ENCODE measurements around the gene BDH1.
A peak's percentile ranks its signal among the peaks of the same experiment; 100 is the strongest.
"Not testable (repeated sequence)": the region's sequence is repeated elsewhere in the genome, so short reads cannot be mapped to it uniquely, and the experiment has no call there.

Gene BDH1

GRCh38 chr3:197525706-197526105, 30.1 kb downstream of the BDH1 start:
- H3K27me3 Mint-ChIP-seq = no peaks in the 10 kb centered on the region
- H3K4me3 Mint-ChIP-seq = no peak overlapping the region
- H3K4me1 Mint-ChIP-seq = no peaks in the 10 kb centered on the region
- H3K27ac Mint-ChIP-seq = peak overlapping the region; percentile 47
- no peak for DNase-seq
- no peaks in the 10 kb centered on the region for H3K9me3 Mint-ChIP-seq
- CTCF ChIA-PET = interaction anchor here (1.2 to 1.3 kb wide), 2 partner anchors 22 to 268 kb away, joined by 3 to 4 read pairs; no protein-coding TSS in a partner anchor
- peaks cover 71% of the 10 kb centered on the region for H3K36me3 Mint-ChIP-seq

- CTCF ChIA-PET = interaction anchor here (0.7 to 1.5 kb wide), 2 partner anchors 14 to 22 kb away, joined by 3 to 4 read pairs; no protein-coding TSS in a partner anchor
- H3K36me3 Mint-ChIP-seq = peaks cover 77% of the 10 kb centered on the region
Observed at GRCh38 chr3:197524128-197524527, 31.6 kb downstream of the BDH1 start.

GRCh38 chr3:197523526-197523925, 32.2 kb downstream of the BDH1 start:
- H3K4me1 Mint-ChIP-seq = peaks cover 4% of the 10 kb centered on the region
- no peak overlapping the region for H3K4me3 Mint-ChIP-seq
- peaks cover 80% of the 10 kb centered on the region for H3K36me3 Mint-ChIP-seq
- H3K9me3 Mint-ChIP-seq = peaks cover 7% of the 10 kb centered on the region
- CTCF ChIA-PET = interaction anchor here (1.5 kb wide), 1 partner anchor 14 kb away, joined by 4 read pairs; no protein-coding TSS in a partner anchor
- no peaks in the 10 kb centered on the region for H3K27me3 Mint-ChIP-seq
- no peak for DNase-seq
- no peak overlapping the region for H3K27ac Mint-ChIP-seq

More at GRCh38 chr3:197524128-197524527, 31.6 kb downstream of the BDH1 start:
- Mint-ChIP-seq H3K27ac (no peak overlapping the region), H3K4me1 (peaks cover under 1% of the 10 kb centered on the region), H3K4me3 (no peak overlapping the region), H3K9me3 (peaks cover 1% of the 10 kb centered on the region), H3K27me3 (no peaks in the 10 kb centered on the region)
- no peak for DNase-seq

GRCh38 chr3:197522881-197523441, 32.8 kb downstream of the BDH1 start:
- peaks cover 4% of the 10 kb centered on the region for H3K4me1 Mint-ChIP-seq
- CTCF ChIA-PET = interaction anchor here (0.8 to 1.5 kb wide), 3 partner anchors 10 to 13 kb away, joined by 3 to 4 read pairs (median 4); no protein-coding TSS in a partner anchor
- no peak for DNase-seq
- H3K27ac Mint-ChIP-seq = no peak overlapping the region
- H3K27me3 Mint-ChIP-seq = no peaks in the 10 kb centered on the region
- peaks cover 7% of the 10 kb centered on the region for H3K9me3 Mint-ChIP-seq
- H3K4me3 Mint-ChIP-seq = no peak overlapping the region
- H3K36me3 Mint-ChIP-seq = peaks cover 74% of the 10 kb centered on the region

GRCh38 chr3:197522183-197522715, 33.5 kb downstream of the BDH1 start:
- DNase-seq = no peak
- peaks cover 7% of the 10 kb centered on the region for H3K9me3 Mint-ChIP-seq
- H3K27ac Mint-ChIP-seq = no peak overlapping the region
- no peak overlapping the region for H3K4me3 Mint-ChIP-seq
- CTCF ChIA-PET = interaction anchor here (0.8 to 1.5 kb wide), 3 partner anchors 9 to 12 kb away, joined by 3 to 4 read pairs (median 4); no protein-coding TSS in a partner anchor
- peaks cover 68% of the 10 kb centered on the region for H3K36me3 Mint-ChIP-seq
- peaks cover 4% of the 10 kb centered on the region for H3K4me1 Mint-ChIP-seq
- no peaks in the 10 kb centered on the region for H3K27me3 Mint-ChIP-seq

- CTCF ChIA-PET = no interaction called here
- H3K4me1 Mint-ChIP-seq = peaks cover 9% of the 10 kb centered on the region
- no peak overlapping the region for H3K4me3 Mint-ChIP-seq
- peak overlapping the region; percentile 43 for H3K27ac Mint-ChIP-seq
- no peaks in the 10 kb centered on the region for H3K27me3 Mint-ChIP-seq
- peaks cover 66% of the 10 kb centered on the region for H3K36me3 Mint-ChIP-seq
- DNase-seq = no peak
- H3K9me3 Mint-ChIP-seq = peaks cover 7% of the 10 kb centered on the region
Observed at GRCh38 chr3:197521277-197522182, 34.2 kb downstream of the BDH1 start.

- H3K4me1 Mint-ChIP-seq = peaks cover 12% of the 10 kb centered on the region
- peaks cover 69% of the 10 kb centered on the region for H3K36me3 Mint-ChIP-seq
- peaks cover 7% of the 10 kb centered on the region for H3K9me3 Mint-ChIP-seq
- peak overlapping the region; percentile 19 for H3K27ac Mint-ChIP-seq
- no peak for DNase-seq
- no peaks in the 10 kb centered on the region for H3K27me3 Mint-ChIP-seq
- H3K4me3 Mint-ChIP-seq = no peak overlapping the region
- CTCF ChIA-PET = no interaction called here
Observed at GRCh38 chr3:197520311-197521276, 35.2 kb downstream of the BDH1 start.

GRCh38 chr3:197519801-197520211, 36.0 kb downstream of the BDH1 start:
- Mint-ChIP-seq H3K27ac (peak overlapping the region; percentile 76), H3K9me3 (peaks cover 7% of the 10 kb centered on the region), H3K4me1 (peaks cover 12% of the 10 kb centered on the region), H3K4me3 (no peak overlapping the region), H3K36me3 (peaks cover 68% of the 10 kb centered on the region), H3K27me3 (no peaks in the 10 kb centered on the region)
- CTCF ChIA-PET = interaction anchor here (1.0 kb wide), 1 partner anchor 15 kb away, joined by 3 read pairs; no protein-coding TSS in a partner anchor
- DNase-seq = no peak

- Mint-ChIP-seq H3K9me3 (peaks cover 7% of the 10 kb centered on the region), H3K4me3 (no peak overlapping the region), H3K36me3 (peaks cover 68% of the 10 kb centered on the region), H3K27ac (peak overlapping the region; percentile 86), H3K27me3 (no peaks in the 10 kb centered on the region), H3K4me1 (peaks cover 12% of the 10 kb centered on the region)
- DNase-seq = peak; percentile 37
- CTCF ChIA-PET = interaction anchor here (1.0 kb wide), 1 partner anchor 16 kb away, joined by 3 read pairs; no protein-coding TSS in a partner anchor
Observed at GRCh38 chr3:197518881-197519421, 36.8 kb downstream of the BDH1 start.

GRCh38 chr3:197517922-197518683, 37.7 kb downstream of the BDH1 start:
- H3K36me3 Mint-ChIP-seq = peaks cover 67% of the 10 kb centered on the region
- H3K27me3 Mint-ChIP-seq, H3K27ac Mint-ChIP-seq, H3K4me3 Mint-ChIP-seq, H3K9me3 Mint-ChIP-seq, CTCF ChIA-PET: not testable (repeated sequence)
- DNase-seq = peak; percentile 37
- H3K4me1 Mint-ChIP-seq = peaks cover 12% of the 10 kb centered on the region

- CTCF ChIA-PET, H3K4me3 Mint-ChIP-seq: not testable (repeated sequence)
- peak; percentile 43 for DNase-seq
Observed at GRCh38 chr3:197516890-197517606, 38.7 kb downstream of the BDH1 start.

GRCh38 chr3:197516517-197516889, 39.3 kb downstream of the BDH1 start:
- CTCF ChIA-PET = no interaction called here
- Mint-ChIP-seq H3K27ac (peak overlapping the region; percentile 83), H3K36me3 (peaks cover 68% of the 10 kb centered on the region), H3K9me3 (peaks cover 7% of the 10 kb centered on the region), H3K4me1 (peaks cover 12% of the 10 kb centered on the region), H3K4me3 (no peak overlapping the region), H3K27me3 (no peaks in the 10 kb centered on the region)
- no peak for DNase-seq

More at GRCh38 chr3:197516890-197517606, 38.7 kb downstream of the BDH1 start:
- not testable (repeated sequence) for H3K9me3 Mint-ChIP-seq, H3K27me3 Mint-ChIP-seq
- Mint-ChIP-seq H3K4me1 (peaks cover 12% of the 10 kb centered on the region), H3K27ac (peak overlapping the region; percentile 83), H3K36me3 (peaks cover 69% of the 10 kb centered on the region)

All from activated naive CD4-positive, alpha-beta T cell treated with anti-CD3 and anti-CD28 coated beads, Interleukin-2, amount 10 ng/mL, durations not matched to agents 7 days and 5 days (primary cell).